OCI-LY1 (cell line): ENCODE measurements around the gene SURF2.

Experiments used
- CTCF ChIP-seq: fragments of 200-600 bp; sonication (generic), shearing (Covaris generic); IDR thresholded peaks from 2 replicates; pipeline ENCODE4 v1.5.1; 2017; ENCODE audit warnings: mild to moderate bottlenecking, antibody characterized with exemption, low read length, moderate library complexity, mixed read lengths
- EZH2 ChIP-seq: fragments of 200-600 bp; sonication (generic), shearing (Covaris generic); IDR thresholded peaks from 2 replicates; pipeline ENCODE4 v1.8.0; 2017; ENCODE audit warnings: borderline replicate concordance, mixed run types, mild to moderate bottlenecking, antibody characterized with exemption, low read length, moderate library complexity, mixed read lengths

- no peak for TF ChIP-seq CTCF
- no peak for TF ChIP-seq EZH2
Measured at GRCh38 chr9:133408042-133408441, 51.7 kb downstream of the SURF2 start.
